Pancreas (tissue), 10 donors: Measurements from ENCODE around the gene LY6G5C. TPM values are rescaled to one million over a fixed set of nuclear protein-coding genes. Genes with fewer than 3 reads are reported as not detected.
A peak's percentile ranks its signal among the peaks of the same experiment; 100 is the strongest.

Experiments used
- ATAC-seq, 4 donors: fragments of 200-7000 bp; cut with Tn5 transposase; one replicate each; pipeline versions ENCODE4 v1.8.0 to v1.9.1; 2020; ENCODE audit warnings: mild to moderate bottlenecking in 4 of 4, moderate library complexity in 4 of 4
- DNase-seq, 6 donors: peaks; one replicate each; pipeline ENCODE4 v3.0.0-alpha.2; 2020
- FAIRE-seq: peaks from 2 replicates; lab custom pipeline; 2012; peaks lifted over from hg19 to GRCh38; lab: Jason Lieb, UNC
- H3K27ac ChIP-seq, 4 donors: fragments of 200-600 bp; sonication (generic); 1 replicate in 3 of 4; 2 replicates in 1 of 4; pipeline versions ENCODE4 v1.5.0 to v1.8.0; 2020
- H3K27me3 ChIP-seq, 4 donors: fragments of 200-600 bp; one replicate each; pipeline ENCODE4 v1.8.0; 2021
- H3K36me3 ChIP-seq, 3 donors: fragments of 200-600 bp; sonication (generic) in 1 of 3; one replicate each; pipeline versions ENCODE4 v1.5.0 to v1.8.0; 2020 to 2021
- H3K4me1 ChIP-seq, 3 donors: fragments of 200-600 bp; one replicate each; pipeline ENCODE4 v1.8.0; 2021
- H3K4me3 ChIP-seq, 4 donors: fragments of 200-600 bp; sonication (generic) in 2 of 4; one replicate each; pipeline versions ENCODE4 v1.5.0 to v1.8.0; 2020 to 2021
- H3K9me3 ChIP-seq, 4 donors: fragments of 200-600 bp; one replicate each; pipeline ENCODE4 v1.8.0; 2021
- WGBS, 2 donors: extraction: QIAGEN DNeasy Blood & Tissue Kit; methylation state at CpG; one replicate each; pipeline ENCODE4 v1.1.7; 2013; 5-methylcytosine and 5-hydroxymethylcytosine counted together
- intact Hi-C, 3 donors: fragments of 100-400 bp; cut with DNase I; formaldehyde crosslinking; loops; one replicate each; pipeline versions ENCODE4 v1.11.1 to v1.14.2; 2022
- polyA plus RNA-seq, 2 donors: library from polyadenylated mRNA; stranded (reverse); fragments of 200-250 nt; gene quantifications; one replicate each; pipeline ENCODE4 v1.2.3, GENCODE V29; 2013
- total RNA-seq, 6 donors: library from RNA; stranded (reverse); fragmentation: NEBNext Ultra II Directional in 4 of 6; extraction: Animal tissue kit (Norgen Biotek cat#: 25700) in 4 of 6; gene quantifications; one replicate each; pipeline versions ENCODE4 v1.2.1 to v1.2.4, GENCODE V29; 2021 to 2023
- TF ChIP-seq, protein P1 (sequence below), 4 donors: fragments of 200-600 bp; sonication (generic) in 3 of 4; IDR thresholded peaks; one replicate each; pipeline versions ENCODE4 v1.5.0 to v1.8.0; 2021; ENCODE audit warnings: antibody characterized with exemption in 4 of 4
- donor health status: healthy with polysubstance abuse.
- donor health status: DM: no; HTN: no; CAD: no; lungs with moderate emphysema.
- donor health status: DM: no; HTN: no; CAD: no.
- donor health status: control.
- donor health status: control.
- donor health status: Bipolar disorder and iron deficiency.
- donor health status: DM: yes; HTN: yes; CAD: no.
- donor health status: DM: no; HTN: no; CAD: no.
- donor health status: DM: no; HTN: no; CAD: no.
- donor health status: DM: yes; HTN: yes; CAD: no.

The LY6G5C gene
- total and polyA plus RNA-seq, 8 donors: 1.6 to 2.9 (median 2.4) TPM

DNA sequence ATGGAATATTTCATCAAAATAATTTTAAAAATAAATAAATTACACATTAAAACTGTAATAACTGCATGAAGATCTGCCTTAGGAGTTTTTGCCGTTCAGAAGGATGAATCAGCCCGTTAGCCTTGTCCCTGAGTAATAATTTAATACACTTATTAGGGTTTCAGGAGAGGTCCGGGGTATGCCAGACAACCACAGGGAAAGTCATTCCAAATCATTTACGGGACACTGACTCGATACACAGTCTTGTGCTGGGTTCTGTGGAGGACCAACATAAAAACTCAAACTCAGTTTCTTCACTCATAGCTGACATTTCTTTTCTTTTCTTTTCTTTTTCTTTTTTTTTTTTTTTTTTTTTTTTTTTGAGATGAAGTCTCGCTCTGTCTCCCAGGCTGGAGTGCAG lies 25.1 kb upstream of the LY6G5C start:
- no peaks in the 10 kb centered on the region for H3K9me3 ChIP-seq
- TF ChIP-seq, protein P1, sequence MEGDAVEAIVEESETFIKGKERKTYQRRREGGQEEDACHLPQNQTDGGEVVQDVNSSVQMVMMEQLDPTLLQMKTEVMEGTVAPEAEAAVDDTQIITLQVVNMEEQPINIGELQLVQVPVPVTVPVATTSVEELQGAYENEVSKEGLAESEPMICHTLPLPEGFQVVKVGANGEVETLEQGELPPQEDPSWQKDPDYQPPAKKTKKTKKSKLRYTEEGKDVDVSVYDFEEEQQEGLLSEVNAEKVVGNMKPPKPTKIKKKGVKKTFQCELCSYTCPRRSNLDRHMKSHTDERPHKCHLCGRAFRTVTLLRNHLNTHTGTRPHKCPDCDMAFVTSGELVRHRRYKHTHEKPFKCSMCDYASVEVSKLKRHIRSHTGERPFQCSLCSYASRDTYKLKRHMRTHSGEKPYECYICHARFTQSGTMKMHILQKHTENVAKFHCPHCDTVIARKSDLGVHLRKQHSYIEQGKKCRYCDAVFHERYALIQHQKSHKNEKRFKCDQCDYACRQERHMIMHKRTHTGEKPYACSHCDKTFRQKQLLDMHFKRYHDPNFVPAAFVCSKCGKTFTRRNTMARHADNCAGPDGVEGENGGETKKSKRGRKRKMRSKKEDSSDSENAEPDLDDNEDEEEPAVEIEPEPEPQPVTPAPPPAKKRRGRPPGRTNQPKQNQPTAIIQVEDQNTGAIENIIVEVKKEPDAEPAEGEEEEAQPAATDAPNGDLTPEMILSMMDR (IDR thresholded peaks at IDR 0.05): no peak
- no peak overlapping the region for H3K4me3 ChIP-seq
- intact Hi-C loops: no loop called here
- FAIRE-seq: no peak
- H3K27ac ChIP-seq: no peak overlapping the region
- no peak for ATAC-seq
- H3K27me3 ChIP-seq: no peaks in the 10 kb centered on the region
- no peaks in the 10 kb centered on the region for H3K36me3 ChIP-seq
- H3K4me1 ChIP-seq: peaks cover 0 to 12% (median 9%) of the 10 kb centered on the region in 3 donors
- WGBS, 2 donors: 73 to 84% methylated on average over 6 of the region's 6 CpGs
- DNase-seq: no peak

DNA sequence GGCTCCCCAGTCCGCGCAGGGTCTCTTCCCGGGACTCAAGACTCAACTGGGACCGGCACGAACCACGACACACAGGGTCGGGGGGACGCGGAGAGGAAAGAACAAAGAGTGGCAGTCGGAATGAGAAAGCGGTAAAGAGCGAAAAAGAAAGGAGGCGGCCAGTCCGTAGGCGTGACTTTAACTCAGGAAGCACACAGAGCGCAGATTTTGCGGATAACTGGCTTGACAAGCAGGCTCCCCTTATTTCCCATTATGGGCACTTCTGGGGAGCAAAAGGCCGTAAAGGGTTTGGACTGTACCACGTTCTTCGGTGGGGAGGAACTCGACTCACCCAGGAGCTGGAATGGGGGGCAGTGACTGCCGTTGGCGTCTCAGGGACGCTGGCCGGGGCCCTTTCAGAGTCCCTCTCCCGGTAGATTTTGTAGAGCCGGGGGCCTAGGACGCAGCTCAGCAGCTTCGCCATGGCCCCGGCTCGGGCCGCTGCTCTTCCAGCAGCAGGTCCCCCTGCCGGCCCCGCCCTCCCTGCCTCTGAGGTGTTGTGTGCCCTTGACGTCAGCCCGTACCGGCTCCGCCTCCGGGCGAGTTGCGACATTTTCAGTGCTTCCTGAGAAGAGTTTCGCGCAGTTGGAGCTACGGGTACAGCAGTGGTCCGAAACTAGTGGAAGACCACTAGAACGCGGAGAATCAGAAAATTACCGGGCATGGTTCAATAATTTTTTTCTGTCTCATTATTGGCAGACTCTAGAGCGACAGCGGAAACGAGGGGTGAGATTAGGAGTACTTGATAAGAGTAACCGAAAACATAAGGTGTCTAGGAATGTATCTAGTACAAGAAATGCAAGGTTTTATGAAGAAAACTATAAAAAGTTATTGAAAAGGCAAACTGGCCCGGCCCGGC lies 22.2 kb upstream of the LY6G5C start, which contains the start of gene ABHD16A:
ABHD16A (minus strand) TSS at position 506 of the 898 bp plus-strand sequence; CDS start at position 463, 43 bp downstream.
- Histone ChIP-seq H3K27ac (peak within 1 kb of the TSS; percentile 89 to 97 (median 94)), H3K36me3 (peaks cover 0 to 4% (median 0%) of the 10 kb centered on the region in 3 donors), H3K27me3 (no peaks in the 10 kb centered on the region), H3K9me3 (no peaks in the 10 kb centered on the region), H3K4me3 (peak within 1 kb of the TSS; percentile 42 to 88 (median 72)), H3K4me1 (peaks cover 0 to 12% (median 10%) of the 10 kb centered on the region in 3 donors)
- whole genome bisulfite sequencing, 2 donors: 1% methylated on average over 53 to 54 of the region's 54 CpGs
- intact Hi-C loops: no loop called here
- DNase-seq (peak; percentile 96 to 99 (median 98)), FAIRE-seq (peak; percentile 88), ATAC-seq (peak; percentile 98 to 99 (median 98))
- TF ChIP-seq, protein P1 (IDR thresholded peaks at IDR 0.05): no peak

DNA sequence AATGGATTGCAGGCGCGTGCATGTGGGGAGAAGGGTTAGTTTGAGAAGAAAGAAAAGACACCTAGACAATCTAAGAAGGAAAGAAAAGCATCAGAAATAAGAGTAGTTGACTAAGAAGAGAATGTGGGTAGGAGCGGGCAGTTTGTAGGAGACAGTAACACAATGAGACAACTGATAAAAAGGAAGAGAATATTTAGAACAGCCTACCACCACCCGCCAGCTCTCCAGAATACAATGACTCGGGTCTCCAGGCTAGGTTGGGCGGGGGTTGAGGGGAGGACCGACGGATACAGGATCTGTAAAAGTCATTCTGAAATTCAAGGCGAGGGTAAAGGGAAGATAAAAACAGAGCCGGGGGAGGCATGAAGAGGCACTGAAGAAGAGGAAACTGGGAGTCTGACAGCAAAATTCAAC lies 21.5 kb upstream of the LY6G5C start:
- no peak for FAIRE-seq
- H3K27me3 ChIP-seq: no peaks in the 10 kb centered on the region
- peaks cover 0 to 4% (median 0%) of the 10 kb centered on the region in 3 donors for H3K36me3 ChIP-seq
- TF ChIP-seq, protein P1 (IDR thresholded peaks at IDR 0.05): no peak
- intact Hi-C loops: no loop called here
- H3K9me3 ChIP-seq: no peaks in the 10 kb centered on the region
- WGBS, 2 donors: 0 to 1% methylated on average over 10 of the region's 10 CpGs
- H3K4me1 ChIP-seq: peaks cover 0 to 12% (median 10%) of the 10 kb centered on the region in 3 donors
- H3K4me3 ChIP-seq: peak overlapping the region; percentile 42 to 88 (median 72)
- no peak for DNase-seq
- peak; percentile 4 to 7 (median 6) for ATAC-seq
- peak overlapping the region; percentile 89 to 97 (median 94) for H3K27ac ChIP-seq

DNA sequence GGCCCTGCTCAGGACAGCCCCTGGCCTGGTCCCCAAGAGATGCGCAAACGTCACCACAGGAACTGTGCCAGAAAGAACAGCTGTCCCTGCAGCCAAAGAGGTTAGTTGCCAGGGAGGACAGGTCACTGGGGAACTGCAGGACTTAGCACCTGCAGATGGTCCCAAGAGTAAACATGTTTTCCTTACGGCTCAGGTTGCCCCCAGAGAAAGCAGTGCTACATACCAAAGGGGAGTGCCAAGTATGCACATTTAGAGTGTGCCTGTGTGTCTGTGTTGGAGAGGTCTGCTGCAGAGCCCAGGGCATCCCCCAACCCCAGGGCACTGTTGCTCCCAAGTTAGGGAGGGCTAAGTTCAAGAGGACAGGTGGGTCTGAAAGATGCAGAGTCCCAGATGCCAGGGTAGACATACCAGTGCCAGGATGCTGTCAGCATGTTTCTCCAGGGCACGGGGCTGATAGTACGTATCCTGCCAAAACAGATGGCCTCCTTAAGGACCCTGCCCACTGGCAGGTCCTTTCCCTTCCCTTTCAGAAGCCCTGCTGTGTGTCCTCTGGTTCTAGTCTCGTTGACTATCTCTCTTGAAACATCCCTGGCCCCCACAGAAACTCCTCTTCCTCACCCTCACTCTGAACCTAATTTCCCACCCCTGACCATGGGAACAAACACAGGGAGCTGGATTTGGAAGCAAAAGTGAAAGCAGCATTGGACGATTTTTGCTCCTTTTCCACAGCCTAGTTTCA lies 21.0 kb upstream of the LY6G5C start:
- DNase-seq (no peak), FAIRE-seq (no peak), ATAC-seq (peak in 1 of 4 donors; percentile 1)
- Histone ChIP-seq H3K9me3 (no peaks in the 10 kb centered on the region), H3K27ac (peak overlapping the region in 1 of 4 donors; percentile 94), H3K4me1 (peaks cover 0 to 12% (median 10%) of the 10 kb centered on the region in 3 donors), H3K27me3 (no peaks in the 10 kb centered on the region), H3K36me3 (peaks cover 0 to 4% (median under 1%) of the 10 kb centered on the region in 3 donors), H3K4me3 (peak overlapping the region in 3 of 4 donors; percentile 42 to 88 (median 84))
- intact Hi-C loops: no loop called here
- TF ChIP-seq, protein P1 (IDR thresholded peaks at IDR 0.05): no peak
- WGBS, 2 donors: 23 to 27% methylated on average over 7 of the region's 7 CpGs
